H1 (cell line): ENCODE data around the gene ACVR2B. TPM values are rescaled to one million over a fixed set of nuclear protein-coding genes. Genes with fewer than 3 reads are reported as not detected.
"Not testable (repeated sequence)": the region's sequence is repeated elsewhere in the genome, so short reads cannot be mapped to it uniquely, and the experiment has no call there.

ENCODE experiments used
- CTCF ChIA-PET: fragments of 300-600 bp; sonication (Branson Sonifier 250); formaldehyde crosslinking; loops from one replicate; lab custom pipeline; 2021; ENCODE audit not compliant: partially characterized antibody; lab: Charles Lee
- POLR2A ChIA-PET: fragments of 300-600 bp; sonication (Branson Sonifier 250); formaldehyde crosslinking; loops from one replicate; lab custom pipeline; 2021; ENCODE audit warnings: inconsistent platforms; ENCODE audit not compliant: partially characterized antibody; lab: Charles Lee
- DNase-seq, 2 experiments: peaks; one replicate each; pipeline versions ENCODE4 v3.0.0 to v3.0.0-alpha.2; 2010 to 2022; ENCODE audit warnings: low spot score in 2 of 2, low read depth in 1 of 2, mixed read lengths in 1 of 2
- FAIRE-seq: peaks from 2 replicates; lab custom pipeline; 2011; peaks lifted over from hg19 to GRCh38; lab: Jason Lieb, UNC
- H2AFZ ChIP-seq: 2 replicates; pipeline ENCODE4 v1.8.1; 2012; ENCODE audit warnings: low read length, inconsistent platforms
- H2AK5ac ChIP-seq: 2 replicates; pipeline ENCODE4 v1.6.1; 2013; ENCODE audit warnings: low read depth, low read length
- H2BK120ac ChIP-seq: replicated peaks from 2 replicates; pipeline ENCODE3; 2013; ENCODE audit warnings: low read depth, low read length, inconsistent platforms
- H2BK12ac ChIP-seq: 2 replicates; pipeline ENCODE4 v1.6.1; 2013; ENCODE audit warnings: low read depth, low read length
- H2BK15ac ChIP-seq: 2 replicates; pipeline ENCODE4 v1.6.1; 2013; ENCODE audit warnings: low read length
- H2BK20ac ChIP-seq: 2 replicates; pipeline ENCODE4 v1.6.1; 2013; ENCODE audit warnings: low read length
- H2BK5ac ChIP-seq: 2 replicates; pipeline ENCODE4 v1.6.1; 2013; ENCODE audit warnings: low read depth, low read length
- H3K14ac ChIP-seq: 2 replicates; pipeline ENCODE4 v1.6.1; 2013; ENCODE audit warnings: inconsistent platforms; ENCODE audit not compliant: insufficient read length
- H3K18ac ChIP-seq: 2 replicates; pipeline ENCODE4 v1.6.1; 2013; ENCODE audit warnings: low read length; ENCODE audit errors: extremely low read depth
- H3K23ac ChIP-seq: 2 replicates; pipeline ENCODE4 v1.6.1; 2013; ENCODE audit warnings: inconsistent platforms; ENCODE audit not compliant: insufficient read length
- H3K23me2 ChIP-seq: 2 replicates; pipeline ENCODE4 v1.6.1; 2013; ENCODE audit warnings: low read depth, low read length
- H3K27ac ChIP-seq: 2 replicates; pipeline ENCODE4 v1.6.1; 2011; ENCODE audit warnings: low read depth, low read length, inconsistent platforms
- H3K27me3 ChIP-seq, 4 experiments: replicated peaks in 1 of 4; 1 replicate in 1 of 4; 2 replicates in 3 of 4; pipeline versions ENCODE4 v1.6.1 to v1.8.1; 2011 to 2013; ENCODE audit warnings: low read length in 3 of 4, mild to moderate bottlenecking in 3 of 4, inconsistent platforms in 2 of 4, mixed read lengths in 2 of 4, moderate library complexity in 1 of 4; ENCODE audit not compliant: control insufficient read depth in 3 of 4, insufficient read depth in 3 of 4; ENCODE audit errors: extremely low read depth in 1 of 4
- H3K36me3 ChIP-seq, 4 experiments: 2 replicates each; pipeline versions ENCODE4 v1.6.1 to v1.8.1; 2011 to 2013; ENCODE audit warnings: mild to moderate bottlenecking in 4 of 4, low read length in 3 of 4, moderate library complexity in 2 of 4, control low read depth in 1 of 4, inconsistent platforms in 1 of 4; ENCODE audit not compliant: insufficient read depth in 4 of 4, control insufficient read depth in 2 of 4
- H3K4ac ChIP-seq: replicated peaks from 2 replicates; pipeline ENCODE3; 2013; ENCODE audit warnings: low read length, low read depth, mixed read lengths, inconsistent platforms; ENCODE audit not compliant: insufficient read length
- H3K4me1 ChIP-seq, 4 experiments: replicated peaks in 1 of 4; 1 replicate in 1 of 4; 2 replicates in 3 of 4; pipeline versions ENCODE4 v1.6.1 to v1.8.1; 2011 to 2013; ENCODE audit warnings: low read length in 3 of 4, inconsistent platforms in 2 of 4, mixed read lengths in 1 of 4; ENCODE audit not compliant: insufficient read depth in 4 of 4, control insufficient read depth in 3 of 4
- H3K4me2 ChIP-seq, 2 experiments: 2 replicates each; pipeline versions ENCODE4 v1.6.1 to v1.8.1; 2011 to 2013; ENCODE audit warnings: low read depth in 2 of 2, low read length in 2 of 2, control low read depth in 1 of 2, inconsistent platforms in 1 of 2, mild to moderate bottlenecking in 1 of 2; ENCODE audit not compliant: insufficient read depth in 1 of 2
- H3K4me3 ChIP-seq, 4 experiments: fragments of 200-600, 300-600 bp in 1 of 4; sonication (generic), shearing (Covaris generic), sonication (Bioruptor Twin) in 1 of 4; 2 replicates each; pipeline versions ENCODE4 v1.5.1 to v1.8.1; 2011 to 2016; ENCODE audit warnings: low read length in 4 of 4, low read depth in 3 of 4, control low read depth in 2 of 4, inconsistent platforms in 2 of 4, mild to moderate bottlenecking in 2 of 4, mixed read lengths in 1 of 4, moderate library complexity in 1 of 4; ENCODE audit not compliant: insufficient read depth in 2 of 4; ENCODE audit errors: extremely low read depth in 1 of 4
- H3K56ac ChIP-seq: replicated peaks from 2 replicates; pipeline ENCODE3; 2013; ENCODE audit warnings: low read depth, mild to moderate bottlenecking, mixed read lengths, low read length, inconsistent platforms; ENCODE audit not compliant: insufficient read length
- H3K79me1 ChIP-seq: 2 replicates; pipeline ENCODE4 v1.6.1; 2013; ENCODE audit warnings: low read depth, low read length, control low read depth
- H3K79me2 ChIP-seq, 2 experiments: 2 replicates each; pipeline versions ENCODE4 v1.6.1 to v1.8.1; 2012 to 2013; ENCODE audit warnings: low read length in 2 of 2, mild to moderate bottlenecking in 2 of 2, inconsistent platforms in 1 of 2; ENCODE audit not compliant: insufficient read depth in 2 of 2, control insufficient read depth in 1 of 2
- H3K9ac ChIP-seq, 4 experiments: replicated peaks in 1 of 4; 1 replicate in 1 of 4; 2 replicates in 3 of 4; pipeline versions ENCODE4 v1.6.1 to v1.8.1; 2011 to 2013; ENCODE audit warnings: low read depth in 3 of 4, low read length in 3 of 4, control low read depth in 2 of 4, mild to moderate bottlenecking in 2 of 4, moderate library complexity in 2 of 4, inconsistent platforms in 1 of 4; ENCODE audit errors: extremely low read depth in 1 of 4
- H3K9me3 ChIP-seq, 2 experiments: 2 replicates each; pipeline versions ENCODE4 v1.6.1 to v1.8.1; 2012 to 2013; ENCODE audit warnings: mild to moderate bottlenecking in 2 of 2, moderate library complexity in 2 of 2, control low read depth in 1 of 2, inconsistent platforms in 1 of 2, low read depth in 1 of 2, low read length in 1 of 2, mixed read lengths in 1 of 2; ENCODE audit not compliant: insufficient read depth in 2 of 2
- H4K20me1 ChIP-seq, 2 experiments: replicated peaks in 1 of 2; 2 replicates each; pipeline versions ENCODE3 to v1.8.1; 2011 to 2013; ENCODE audit warnings: inconsistent platforms in 2 of 2, low read length in 2 of 2, mild to moderate bottlenecking in 1 of 2; ENCODE audit not compliant: insufficient read depth in 2 of 2, control insufficient read depth in 1 of 2
- H4K5ac ChIP-seq: 2 replicates; pipeline ENCODE4 v1.6.1; 2013; ENCODE audit warnings: low read length, low read depth, mixed read lengths, inconsistent platforms; ENCODE audit not compliant: insufficient read length
- H4K8ac ChIP-seq: 2 replicates; pipeline ENCODE4 v1.8.0; 2013; ENCODE audit warnings: mild to moderate bottlenecking, moderate library complexity, low read length, inconsistent platforms; ENCODE audit not compliant: insufficient read depth; ENCODE audit errors: extremely low read depth
- H4K91ac ChIP-seq: replicated peaks from 2 replicates; pipeline ENCODE3; 2013; ENCODE audit warnings: low read length, mixed read lengths, inconsistent platforms; ENCODE audit not compliant: insufficient read length
- WGBS, 2 experiments: shearing (Covaris generic) in 1 of 2; methylation state at CpG; one replicate each; pipeline versions ENCODE4 v1.1.6 to v1.1.7; 2013 to 2015; ENCODE audit warnings: low lambda C conversion rate in 2 of 2, mixed read lengths in 2 of 2, inconsistent platforms in 1 of 2, low coverage in 1 of 2, missing lambda C conversion rate in 1 of 2; ENCODE audit not compliant: insufficient replicate concordance in 2 of 2, insufficient coverage in 1 of 2, insufficient read length in 1 of 2; ENCODE audit errors: extremely low coverage in 1 of 2, missing lambda C conversion rate in 1 of 2; 5-methylcytosine and 5-hydroxymethylcytosine counted together
- polyA plus RNA-seq, 7 experiments: library from polyadenylated mRNA; depleted of rRNA in 3 of 7; stranded (reverse) in 5 of 7; unstranded in 2 of 7; fragments of >200 nt in 5 of 7; fragments of 200-250 nt in 2 of 7; gene quantifications; 1 replicate in 5 of 7; 2 replicates in 1 of 7; 4 replicates in 1 of 7; pipeline versions ENCODE4 v1.2.1 to v1.2.3, GENCODE V29; 2011 to 2013; ENCODE audit warnings: missing spikeins in 2 of 7, mixed read lengths in 2 of 7
- total RNA-seq: library from RNA; stranded (reverse); fragmentation: NEBNext Ultra II Directional; extraction: Animal tissue kit (Norgen Biotek cat#: 25700); gene quantifications from 2 replicates; pipeline ENCODE4 v1.2.1, GENCODE V29; 2021

The ACVR2B gene
- total and polyA plus RNA-seq, 2 of the 8 experiments (the other 6 are each of a cell fraction or from before 2014, with no cell fraction given): 24.7 to 109 TPM

DNA sequence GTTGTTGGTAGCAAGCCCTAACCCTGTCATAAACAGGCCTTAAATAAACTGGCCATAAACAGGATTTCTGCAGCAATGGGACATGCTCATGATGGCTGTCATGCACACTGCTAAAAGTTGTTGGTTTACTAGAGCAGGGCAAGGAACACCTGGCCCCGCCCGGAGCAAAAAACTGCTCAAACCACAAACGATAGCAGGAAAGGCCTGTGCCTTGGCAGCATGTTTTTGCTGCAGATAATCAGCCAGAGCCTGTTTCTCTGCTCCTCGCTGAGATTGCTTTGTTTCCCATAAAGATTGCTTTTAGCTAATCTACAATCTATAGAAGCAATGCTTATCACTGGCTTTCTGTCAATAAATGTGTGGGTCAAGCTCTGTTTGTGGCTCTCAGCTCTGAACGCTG, 32.9 kb upstream of the ACVR2B start:
- H2BK5ac ChIP-seq, H2BK15ac ChIP-seq, H3K56ac ChIP-seq, H3K4me2 ChIP-seq, H3K9me3 ChIP-seq, H3K14ac ChIP-seq, DNase-seq, H4K5ac ChIP-seq, H3K27ac ChIP-seq, H2BK12ac ChIP-seq, FAIRE-seq, H2AK5ac ChIP-seq, H3K79me1 ChIP-seq, H3K79me2 ChIP-seq, H2BK120ac ChIP-seq, H3K9ac ChIP-seq, H3K4me3 ChIP-seq, H3K23ac ChIP-seq, H4K91ac ChIP-seq, H3K27me3 ChIP-seq, H3K4ac ChIP-seq, H3K18ac ChIP-seq, H4K20me1 ChIP-seq, H2BK20ac ChIP-seq, H3K36me3 ChIP-seq, H4K8ac ChIP-seq, H3K23me2 ChIP-seq, H2AFZ ChIP-seq: not testable (repeated sequence)
- peaks cover 0 to 10% (median 10%) of the 10 kb centered on the region in 4 experiments; a peak in 6 of 7 replicates for H3K4me1 ChIP-seq
- CTCF ChIA-PET: interaction anchor here (1.2 to 1.3 kb wide), 2 partner anchors 9 to 75 kb away, joined by 4 to 5 read pairs; no protein-coding TSS in a partner anchor
- POLR2A ChIA-PET: interaction anchor here (1.2 kb wide), 1 partner anchor 34 kb away, joined by 4 read pairs; no protein-coding TSS in a partner anchor
- 88% methylated on average over 5 of the region's 5 CpGs; no CpG with 5 or more reads in 1 of the 2 experiments for WGBS, 2 experiments
